Panc1 (cell line): Measurements from ENCODE around the gene CDK5RAP2. TPM values are rescaled to one million over a fixed set of nuclear protein-coding genes. Genes with fewer than 3 reads are reported as not detected.

ENCODE experiments used
- ATAC-seq: fragments of 200-7000 bp; cut with Tn5 transposase; 2 replicates; pipeline ENCODE4 v1.9.1; 2020; ENCODE audit warnings: mild to moderate bottlenecking, moderate library complexity
- BruUV-seq: library from RNA; stranded (reverse); fragments of 400-500 nt; replicated peaks from 2 replicates; lab custom pipeline; 2021; lab: Mats Ljungman, UMichigan
- CTCF ChIA-PET: fragments of 300-600 bp; sonication (Branson Sonifier 250); formaldehyde crosslinking; loops from one replicate; lab custom pipeline; 2022; ENCODE audit warnings: antibody characterized with exemption; lab: Charles Lee
- POLR2A ChIA-PET: fragments of 300-600 bp; sonication (Branson Sonifier 250); formaldehyde crosslinking; loops from one replicate; lab custom pipeline; 2022; ENCODE audit warnings: antibody characterized with exemption; lab: Charles Lee
- DNase-seq: peaks from one replicate; pipeline ENCODE4 v3.0.0-alpha.2; 2010; ENCODE audit warnings: low read depth, low spot score
- H3K27ac ChIP-seq: 2 replicates; pipeline ENCODE4 v1.5.1; 2011; ENCODE audit warnings: mild to moderate bottlenecking, low read length, inconsistent platforms
- H3K27me3 ChIP-seq: fragments of 200-500 bp; sonication (Bioruptor generic); 2 replicates; pipeline ENCODE4 v1.6.0; 2014; ENCODE audit warnings: low read length, inconsistent platforms; ENCODE audit not compliant: control insufficient read depth, insufficient read depth
- H3K36me3 ChIP-seq: fragments of 200-500 bp; sonication (Bioruptor generic); 2 replicates; pipeline ENCODE4 v1.5.1; 2014; ENCODE audit warnings: inconsistent platforms, mild to moderate bottlenecking, low read length, moderate library complexity; ENCODE audit not compliant: control insufficient read depth, insufficient read depth
- H3K4me1 ChIP-seq: 2 replicates; pipeline ENCODE4 v1.5.1; 2011; ENCODE audit warnings: inconsistent platforms, mild to moderate bottlenecking, low read length, moderate library complexity; ENCODE audit not compliant: control insufficient read depth, insufficient read depth
- H3K4me3 ChIP-seq, 2 experiments: 2 replicates each; pipeline ENCODE4 v1.5.1; 2011 to 2012; ENCODE audit warnings: low read depth in 2 of 2, low read length in 2 of 2, mild to moderate bottlenecking in 2 of 2, inconsistent platforms in 1 of 2, moderate library complexity in 1 of 2
- H3K9me3 ChIP-seq: fragments of 200-500 bp; sonication (Bioruptor generic); 2 replicates; pipeline ENCODE4 v1.5.1; 2014; ENCODE audit warnings: low read depth, mild to moderate bottlenecking, inconsistent platforms, low read length, moderate library complexity; ENCODE audit not compliant: control insufficient read depth, insufficient read depth
- POLR2AphosphoS5 ChIP-seq: IDR thresholded peaks from 2 replicates; pipeline ENCODE4 v1.6.1; 2012; ENCODE audit warnings: mild to moderate bottlenecking, low read depth, low read length, moderate library complexity
- SIN3A ChIP-seq: IDR thresholded peaks from 2 replicates; pipeline ENCODE4 v1.6.1; 2012; ENCODE audit warnings: low read depth, mild to moderate bottlenecking, low read length, moderate library complexity, borderline replicate concordance; ENCODE audit not compliant: insufficient read depth
- TCF7L2 ChIP-seq: IDR thresholded peaks from 2 replicates; pipeline ENCODE4 v1.6.1; 2011; ENCODE audit warnings: mild to moderate bottlenecking, low read depth, low read length, inconsistent platforms
- in situ Hi-C: cut with HindIII; loops from 2 replicates; pipeline ENCODE4 v1.10.0; 2016; ENCODE audit warnings: low sequenced_read_pairs, low pct_unique_long_range_greater_than_20kb
- intact Hi-C: fragments of 100-400 bp; cut with micrococcal nuclease; formaldehyde crosslinking; loops from one replicate; pipeline ENCODE4 v1.10.0; 2022; ENCODE audit not compliant: unreplicated experiment
- total RNA-seq: library from RNA; stranded (reverse); gene quantifications from one replicate; pipeline ENCODE4 v1.2.1, GENCODE V29; 2021; ENCODE audit not compliant: unreplicated experiment
- TF ChIP-seq, protein P1 (sequence below): fragments of 450-650 bp; IDR thresholded peaks from 2 replicates; pipeline ENCODE4 v1.5.1; 2017; ENCODE audit warnings: mild to moderate bottlenecking
- TF ChIP-seq, protein P2 (sequence below), 2 experiments: IDR thresholded peaks; 2 replicates each; pipeline ENCODE4 v1.6.1; 2011 to 2012; ENCODE audit warnings: low read depth in 2 of 2, control low read depth in 1 of 2, low read length in 1 of 2, mild to moderate bottlenecking in 1 of 2, moderate library complexity in 1 of 2; ENCODE audit not compliant: insufficient read depth in 1 of 2

CDK5RAP2 gene
- total RNA-seq, 1 experiment from 2014 or later: 47.7 TPM

DNA sequence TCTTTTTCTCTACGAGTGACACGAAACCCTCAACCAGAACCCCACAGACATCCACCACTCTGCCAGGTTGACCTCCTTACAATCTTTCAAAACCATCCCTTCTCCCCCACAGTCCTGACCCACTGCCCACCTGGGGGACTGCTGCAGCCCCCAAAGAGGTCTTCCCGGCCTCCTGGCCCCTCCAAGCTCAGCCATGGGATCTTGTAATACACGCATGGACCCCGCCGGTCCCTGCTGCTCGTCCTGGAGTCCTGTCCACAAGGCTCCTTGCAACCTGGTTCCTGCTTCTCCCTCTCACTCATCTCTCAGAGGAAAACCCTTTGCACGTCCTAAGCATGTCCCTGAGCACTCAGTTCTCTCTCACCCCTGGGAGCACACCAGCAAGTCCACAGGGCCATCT lies 187.3 kb downstream of the CDK5RAP2 start:
- intact Hi-C loops: no loop called here
- ChIA-PET POLR2A (no interaction called here), CTCF (no interaction called here)
- no peak for DNase-seq
- Histone ChIP-seq H3K27ac (no peak overlapping the region), H3K36me3 (no peaks in the 10 kb centered on the region; the same call in 1 of the 2 replicates), H3K4me1 (no peaks in the 10 kb centered on the region), H3K27me3 (no peaks in the 10 kb centered on the region), H3K9me3 (no peaks in the 10 kb centered on the region), H3K4me3 (no peak overlapping the region)
- TF ChIP-seq SIN3A (no peak), TCF7L2 (no peak), POLR2AphosphoS5 (no peak)
- TF ChIP-seq, protein P1, sequence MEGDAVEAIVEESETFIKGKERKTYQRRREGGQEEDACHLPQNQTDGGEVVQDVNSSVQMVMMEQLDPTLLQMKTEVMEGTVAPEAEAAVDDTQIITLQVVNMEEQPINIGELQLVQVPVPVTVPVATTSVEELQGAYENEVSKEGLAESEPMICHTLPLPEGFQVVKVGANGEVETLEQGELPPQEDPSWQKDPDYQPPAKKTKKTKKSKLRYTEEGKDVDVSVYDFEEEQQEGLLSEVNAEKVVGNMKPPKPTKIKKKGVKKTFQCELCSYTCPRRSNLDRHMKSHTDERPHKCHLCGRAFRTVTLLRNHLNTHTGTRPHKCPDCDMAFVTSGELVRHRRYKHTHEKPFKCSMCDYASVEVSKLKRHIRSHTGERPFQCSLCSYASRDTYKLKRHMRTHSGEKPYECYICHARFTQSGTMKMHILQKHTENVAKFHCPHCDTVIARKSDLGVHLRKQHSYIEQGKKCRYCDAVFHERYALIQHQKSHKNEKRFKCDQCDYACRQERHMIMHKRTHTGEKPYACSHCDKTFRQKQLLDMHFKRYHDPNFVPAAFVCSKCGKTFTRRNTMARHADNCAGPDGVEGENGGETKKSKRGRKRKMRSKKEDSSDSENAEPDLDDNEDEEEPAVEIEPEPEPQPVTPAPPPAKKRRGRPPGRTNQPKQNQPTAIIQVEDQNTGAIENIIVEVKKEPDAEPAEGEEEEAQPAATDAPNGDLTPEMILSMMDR: no peak
- TF ChIP-seq, protein P2, sequence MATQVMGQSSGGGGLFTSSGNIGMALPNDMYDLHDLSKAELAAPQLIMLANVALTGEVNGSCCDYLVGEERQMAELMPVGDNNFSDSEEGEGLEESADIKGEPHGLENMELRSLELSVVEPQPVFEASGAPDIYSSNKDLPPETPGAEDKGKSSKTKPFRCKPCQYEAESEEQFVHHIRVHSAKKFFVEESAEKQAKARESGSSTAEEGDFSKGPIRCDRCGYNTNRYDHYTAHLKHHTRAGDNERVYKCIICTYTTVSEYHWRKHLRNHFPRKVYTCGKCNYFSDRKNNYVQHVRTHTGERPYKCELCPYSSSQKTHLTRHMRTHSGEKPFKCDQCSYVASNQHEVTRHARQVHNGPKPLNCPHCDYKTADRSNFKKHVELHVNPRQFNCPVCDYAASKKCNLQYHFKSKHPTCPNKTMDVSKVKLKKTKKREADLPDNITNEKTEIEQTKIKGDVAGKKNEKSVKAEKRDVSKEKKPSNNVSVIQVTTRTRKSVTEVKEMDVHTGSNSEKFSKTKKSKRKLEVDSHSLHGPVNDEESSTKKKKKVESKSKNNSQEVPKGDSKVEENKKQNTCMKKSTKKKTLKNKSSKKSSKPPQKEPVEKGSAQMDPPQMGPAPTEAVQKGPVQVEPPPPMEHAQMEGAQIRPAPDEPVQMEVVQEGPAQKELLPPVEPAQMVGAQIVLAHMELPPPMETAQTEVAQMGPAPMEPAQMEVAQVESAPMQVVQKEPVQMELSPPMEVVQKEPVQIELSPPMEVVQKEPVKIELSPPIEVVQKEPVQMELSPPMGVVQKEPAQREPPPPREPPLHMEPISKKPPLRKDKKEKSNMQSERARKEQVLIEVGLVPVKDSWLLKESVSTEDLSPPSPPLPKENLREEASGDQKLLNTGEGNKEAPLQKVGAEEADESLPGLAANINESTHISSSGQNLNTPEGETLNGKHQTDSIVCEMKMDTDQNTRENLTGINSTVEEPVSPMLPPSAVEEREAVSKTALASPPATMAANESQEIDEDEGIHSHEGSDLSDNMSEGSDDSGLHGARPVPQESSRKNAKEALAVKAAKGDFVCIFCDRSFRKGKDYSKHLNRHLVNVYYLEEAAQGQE (IDR thresholded peaks at IDR 0.05; ENCODE audit: insufficient read depth in 1 of 2, low read depth in 2 of 2, low read length in 1 of 2): no peak
- in situ Hi-C loops: no loop called here
- no peak for ATAC-seq
- BruUV-seq: no TSS peak

DNA sequence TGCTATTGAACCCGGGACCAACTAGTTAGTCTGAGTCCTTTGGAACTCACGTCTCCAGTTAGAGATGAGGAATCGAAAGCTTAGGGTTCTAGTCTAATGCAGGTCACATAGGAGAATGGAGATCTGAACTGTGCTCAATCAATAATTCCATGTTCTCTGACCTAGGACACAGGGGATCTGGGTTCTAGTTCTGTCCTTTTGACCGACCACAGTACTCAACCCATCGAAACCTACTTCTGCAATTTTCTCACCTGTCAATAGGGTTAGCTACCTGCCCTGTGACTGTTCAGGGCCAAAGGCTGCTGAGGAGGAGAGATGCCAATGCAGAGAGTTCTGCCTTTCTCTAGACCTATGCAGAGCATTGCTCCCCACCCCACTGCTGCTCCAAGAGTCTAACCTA lies 187.7 kb downstream of the CDK5RAP2 start:
- in situ Hi-C loops: no loop called here
- DNase-seq (no peak), ATAC-seq (no peak)
- CTCF ChIA-PET: no interaction called here
- no peak overlapping the region for H3K27ac ChIP-seq
- H3K27me3 ChIP-seq: no peaks in the 10 kb centered on the region
- BruUV-seq: no TSS peak
- H3K9me3 ChIP-seq: no peaks in the 10 kb centered on the region
- TF ChIP-seq, protein P2 (IDR thresholded peaks at IDR 0.05; ENCODE audit: insufficient read depth in 1 of 2, low read depth in 2 of 2, low read length in 1 of 2): no peak
- no peak for TF ChIP-seq POLR2AphosphoS5
- H3K4me1 ChIP-seq: no peaks in the 10 kb centered on the region
- no peak overlapping the region for H3K4me3 ChIP-seq
- H3K36me3 ChIP-seq: no peaks in the 10 kb centered on the region; the same call in 1 of the 2 replicates
- POLR2A ChIA-PET: no interaction called here
- intact Hi-C loops: no loop called here
